GM12878 (cell line): ENCODE data around the gene SLC35E4. TPM values are rescaled to one million over a fixed set of nuclear protein-coding genes. Genes with fewer than 3 reads are reported as not detected.

Experiments
- ATAC-seq: fragments of 200-7000 bp; cut with Tn5 transposase; 3 replicates; pipeline ENCODE4 v1.9.1; 2020; ENCODE audit warnings: mild to moderate bottlenecking, moderate library complexity
- BruUV-seq: library from RNA; stranded (reverse); fragments of 400-500 nt; replicated peaks from 2 replicates; lab custom pipeline; 2021; lab: Mats Ljungman, UMichigan
- CTCF ChIA-PET: fragments of 300-600 bp; sonication (Branson Sonifier 250); formaldehyde crosslinking; extraction: SDS; loops from one replicate; lab custom pipeline; 2021; ENCODE audit warnings: inconsistent platforms; lab: Yijun Ruan, JAX
- POLR2A ChIA-PET: fragments of 350-600 bp; formaldehyde crosslinking; extraction: SDS; loops from one replicate; lab custom pipeline; 2021; ENCODE audit warnings: inconsistent platforms; lab: Charles Lee
- RAD21 ChIA-PET: fragments of 300-600 bp; sonication (Branson Sonifier 250); formaldehyde crosslinking; loops from one replicate; lab custom pipeline; 2023; ENCODE audit warnings: antibody characterized with exemption; ENCODE audit not compliant: unreplicated experiment; lab: Charles Lee
- SMC1A ChIA-PET: fragments of 300-600 bp; sonication (Branson Sonifier 250); formaldehyde crosslinking; loops from one replicate; lab custom pipeline; 2023; ENCODE audit not compliant: unreplicated experiment, uncharacterized antibody; lab: Charles Lee
- DNase-seq: peaks from one replicate; pipeline ENCODE4 v3.0.0-alpha.2; 2011; ENCODE audit warnings: low read depth, low spot score
- FAIRE-seq: peaks from 3 replicates; lab custom pipeline; 2011; peaks lifted over from hg19 to GRCh38; lab: Jason Lieb, UNC
- H2AFZ ChIP-seq: 2 replicates; pipeline ENCODE4 v1.6.0; 2011; ENCODE audit warnings: low read depth, low read length, control low read depth; ENCODE audit not compliant: control insufficient read depth
- H3K27ac ChIP-seq: 2 replicates; pipeline ENCODE4 v1.5.1; 2011; ENCODE audit warnings: control low read depth; ENCODE audit not compliant: control insufficient read depth, insufficient read depth
- H3K27me3 ChIP-seq, 2 experiments: replicated peaks in 1 of 2; 2 replicates each; pipeline versions ENCODE4 v1.6.0 to v1.6.1; 2011; ENCODE audit warnings: low read length in 1 of 2; ENCODE audit not compliant: control insufficient read depth in 2 of 2, insufficient read depth in 2 of 2
- H3K36me3 ChIP-seq, 2 experiments: 2 replicates each; pipeline ENCODE4 v1.5.1; 2011; ENCODE audit warnings: low read length in 1 of 2; ENCODE audit not compliant: control insufficient read depth in 2 of 2, insufficient read depth in 2 of 2
- H3K4me1 ChIP-seq: 2 replicates; pipeline ENCODE4 v1.6.1; 2011; ENCODE audit warnings: mild to moderate bottlenecking, low read length, moderate library complexity, mixed read lengths; ENCODE audit not compliant: control insufficient read depth, insufficient read depth
- H3K4me2 ChIP-seq: 2 replicates; pipeline ENCODE4 v1.6.0; 2011; ENCODE audit warnings: control low read depth; ENCODE audit not compliant: control insufficient read depth, insufficient read depth
- H3K4me3 ChIP-seq: fragments of 200-600 bp; sonication (generic); 2 replicates; pipeline ENCODE4 v1.5.1; 2016
- H3K79me2 ChIP-seq: 2 replicates; pipeline ENCODE4 v1.6.0; 2011; ENCODE audit warnings: low read length; ENCODE audit not compliant: control insufficient read depth, insufficient read depth
- H3K9ac ChIP-seq: 2 replicates; pipeline ENCODE4 v1.8.0; 2011; ENCODE audit warnings: low read length, control low read depth, mixed read lengths; ENCODE audit not compliant: control insufficient read depth, insufficient read depth
- H3K9me3 ChIP-seq: replicated peaks from 3 replicates; pipeline ENCODE4 v1.5.1; 2011; ENCODE audit warnings: mild to moderate bottlenecking, low read length; ENCODE audit not compliant: control insufficient read depth, insufficient read depth
- H4K20me1 ChIP-seq: 2 replicates; pipeline ENCODE4 v1.6.0; 2011; ENCODE audit not compliant: control insufficient read depth, insufficient read depth
- BHLHE40 ChIP-seq, 2 experiments: fragments of 450-650 bp in 1 of 2; IDR thresholded peaks; 2 replicates each; pipeline ENCODE4 v1.6.1; 2011 to 2017; ENCODE audit warnings: low read depth in 2 of 2, borderline replicate concordance in 1 of 2, improper control_type of control experiment in 1 of 2, low read length in 1 of 2, mild to moderate bottlenecking in 1 of 2
- CEBPB ChIP-seq, 2 experiments: fragments of 150-350 bp in 1 of 2; IDR thresholded peaks; 2 replicates each; pipeline ENCODE4 v1.6.1; 2012 to 2014; ENCODE audit warnings: low read depth in 2 of 2, low read length in 2 of 2, borderline replicate concordance in 1 of 2, inconsistent platforms in 1 of 2
- EGR1 ChIP-seq, 2 experiments: IDR thresholded peaks; 1 replicate in 1 of 2; 2 replicates in 1 of 2; pipeline ENCODE4 v1.6.1; 2011 to 2012; ENCODE audit warnings: low read depth in 2 of 2, low read length in 2 of 2, borderline replicate concordance in 1 of 2, mild to moderate bottlenecking in 1 of 2, moderate library complexity in 1 of 2
- ESRRA ChIP-seq: IDR thresholded peaks from 2 replicates; pipeline ENCODE4 v1.6.1; 2012; ENCODE audit warnings: mild to moderate bottlenecking, low read length, improper control_type of control experiment
- LARP7 ChIP-seq: fragments of 450-650 bp; IDR thresholded peaks from 2 replicates; pipeline ENCODE4 v1.6.1; 2017; ENCODE audit warnings: mild to moderate bottlenecking
- MYB ChIP-seq: fragments of 150-350 bp; IDR thresholded peaks from 2 replicates; pipeline ENCODE4 v1.6.1; 2014; ENCODE audit warnings: mild to moderate bottlenecking, low read depth, low read length, borderline replicate concordance
- NFXL1 ChIP-seq: fragments of 450-650 bp; IDR thresholded peaks from 2 replicates; pipeline ENCODE4 v1.6.1; 2017; ENCODE audit warnings: antibody characterized with exemption, mild to moderate bottlenecking, borderline replicate concordance
- NRF1 ChIP-seq: conservative IDR thresholded peaks from 2 replicates; pipeline ENCODE4 v1.6.1; 2011; ENCODE audit warnings: mild to moderate bottlenecking, low read depth, low read length, improper control_type of control experiment
- POLR2A ChIP-seq: IDR thresholded peaks from 2 replicates; pipeline ENCODE4 v1.6.1; 2011; ENCODE audit warnings: low read depth, mild to moderate bottlenecking, low read length
- RB1 ChIP-seq: fragments of 450-650 bp; formaldehyde crosslinking; IDR thresholded peaks from 2 replicates; pipeline ENCODE4 v1.6.1; 2017; ENCODE audit warnings: mild to moderate bottlenecking, borderline replicate concordance
- RCOR1 ChIP-seq: conservative IDR thresholded peaks from 2 replicates; pipeline ENCODE4 v1.6.1; 2012; ENCODE audit warnings: low read depth, low read length, improper control_type of control experiment
- SMAD1 ChIP-seq: fragments of 450-650 bp; IDR thresholded peaks from 2 replicates; pipeline ENCODE4 v1.6.1; 2018; ENCODE audit warnings: mild to moderate bottlenecking, low read depth; ENCODE audit not compliant: partially characterized antibody
- SMAD5 ChIP-seq: IDR thresholded peaks from 2 replicates; pipeline ENCODE4 v1.6.1; 2016; ENCODE audit warnings: antibody characterized with exemption, low read depth
- SP1 ChIP-seq: IDR thresholded peaks from one replicate; pipeline ENCODE4 v1.6.1; 2011; ENCODE audit warnings: low read depth, low read length
- TCF12 ChIP-seq: IDR thresholded peaks from 2 replicates; pipeline ENCODE4 v1.6.1; 2011; ENCODE audit warnings: low read depth, mild to moderate bottlenecking, low read length
- WGBS: methylation state at CpG from one replicate; pipeline ENCODE4 v1.1.6; 2016; ENCODE audit warnings: low lambda C conversion rate; ENCODE audit not compliant: insufficient replicate concordance, insufficient coverage; ENCODE audit errors: missing lambda C conversion rate; 5-methylcytosine and 5-hydroxymethylcytosine counted together
- in situ Hi-C: fragments of 300-500 bp; cut with MboI; formaldehyde crosslinking; loops from 9 replicates; pipeline ENCODE4 v1.14.3; 2018; ENCODE audit warnings: mixed read lengths
- intact Hi-C: fragments of 100-400 bp; cut with micrococcal nuclease; formaldehyde crosslinking; loops from one replicate; pipeline ENCODE4 v1.14.2; 2022; ENCODE audit not compliant: unreplicated experiment
- polyA plus RNA-seq, 11 experiments: library from polyadenylated mRNA; depleted of rRNA in 4 of 11; unstranded in 6 of 11; stranded (reverse) in 5 of 11; fragments of >200 nt; fragmentation: Nextera tagmentation in 4 of 11; fragmentation: Illumina TruSeq in 1 of 11; extraction: Ambion mirVana in 4 of 11; extraction: Trizol in 1 of 11; gene quantifications; 1 replicate in 1 of 11; 2 replicates in 10 of 11; pipeline versions ENCODE4 v1.2.1 to v1.2.3, GENCODE V29; 2011 to 2016; ENCODE audit warnings: inconsistent platforms in 2 of 11, missing spikeins in 2 of 11, low read depth in 1 of 11
- total RNA-seq, 4 experiments: library from RNA; depleted of rRNA in 3 of 4; stranded (reverse); fragments of >200 nt in 3 of 4; fragmentation: Illumina TruSeq in 1 of 4; extraction: Trizol in 1 of 4; gene quantifications; 2 replicates each; pipeline versions ENCODE4 v1.2.1 to v1.2.3, GENCODE V29; 2013 to 2021
- TF ChIP-seq, protein P1 (sequence below): fragments of 450-650 bp; IDR thresholded peaks from 2 replicates; pipeline ENCODE4 v1.6.1; 2018; ENCODE audit warnings: borderline replicate concordance, mild to moderate bottlenecking; ENCODE audit not compliant: partially characterized antibody
- TF ChIP-seq, protein P2 (sequence below): fragments of 450-650 bp; IDR thresholded peaks from 2 replicates; pipeline ENCODE4 v1.6.1; 2017; ENCODE audit warnings: mild to moderate bottlenecking, low read depth, inconsistent platforms; ENCODE audit not compliant: poor library complexity, severe bottlenecking

The SLC35E4 gene
- total and polyA plus RNA-seq, 10 of the 15 experiments (the other 5 are each of a cell fraction or from before 2014, with no cell fraction given): 0.16 to 5.3 (median 2.9) TPM; not detected in 1

DNA sequence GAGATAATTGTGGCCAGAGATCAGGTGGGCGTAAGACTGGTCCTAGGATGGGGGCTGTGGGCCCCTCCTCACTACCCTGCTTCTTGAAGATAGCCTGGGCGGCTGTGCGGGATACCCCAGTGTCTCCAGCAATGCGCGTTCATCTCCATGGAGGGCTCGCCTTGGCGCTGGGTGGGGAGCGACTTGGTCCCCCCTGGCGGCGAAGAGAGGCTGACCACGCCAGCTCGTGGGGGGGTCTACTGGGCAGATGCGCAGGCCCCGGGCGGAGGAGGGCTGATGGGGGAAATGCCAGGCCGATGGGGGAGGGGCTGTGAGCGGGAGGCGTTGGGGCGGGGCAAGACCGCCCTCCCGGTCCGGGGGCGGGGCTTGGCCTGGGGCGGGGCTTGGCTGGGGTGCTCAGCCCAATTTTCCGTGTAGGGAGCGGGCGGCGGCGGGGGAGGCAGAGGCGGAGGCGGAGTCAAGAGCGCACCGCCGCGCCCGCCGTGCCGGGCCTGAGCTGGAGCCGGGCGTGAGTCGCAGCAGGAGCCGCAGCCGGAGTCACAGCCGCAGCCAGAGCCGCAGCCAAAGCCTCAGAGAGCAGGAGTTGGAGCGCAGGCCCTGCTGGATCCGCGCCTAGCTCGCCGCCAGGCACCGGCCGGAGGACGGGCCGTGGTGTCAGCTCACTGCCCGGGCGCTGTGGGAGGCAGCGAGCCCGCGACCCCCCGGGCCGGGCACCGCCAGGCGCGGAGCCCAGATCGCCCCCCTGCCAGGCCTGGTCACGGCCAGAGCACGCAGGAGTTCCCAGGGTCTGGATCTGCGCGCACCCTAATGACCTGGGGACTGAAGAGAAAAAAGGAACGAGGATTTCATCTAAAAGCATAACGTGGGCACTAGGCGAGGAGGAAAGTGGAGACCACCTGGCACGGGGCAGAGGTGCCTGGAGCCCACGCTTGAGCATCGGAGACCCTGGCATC lies at the start of gene SLC35E4 (continued):
- peak; percentile 60; the same call in 1 of the 2 replicates for TF ChIP-seq LARP7
- peak; percentile 18; the same call in 1 of the 2 replicates for TF ChIP-seq RB1
- TF ChIP-seq NRF1: 0 out of 2 replicates have a peak, but pooled peaks have one; percentile 28
- peak; percentile 73 for TF ChIP-seq POLR2A
- peak in 1 of 2 experiments; percentile 72; a peak in 2 of 3 replicates for TF ChIP-seq EGR1 (IDR thresholded peaks at IDR 0.05; ENCODE audit: borderline replicate concordance in 1 of 2, low read depth in 2 of 2, low read length in 2 of 2)
- TF ChIP-seq TCF12: 0 out of 2 replicates have a peak, but pooled peaks have one; percentile 9
- TF ChIP-seq BHLHE40 (IDR thresholded peaks at IDR 0.05; ENCODE audit: borderline replicate concordance in 1 of 2, low read depth in 2 of 2, low read length in 1 of 2): peak in 1 of 2 experiments; percentile 58; a peak in 2 of 4 replicates

DNA sequence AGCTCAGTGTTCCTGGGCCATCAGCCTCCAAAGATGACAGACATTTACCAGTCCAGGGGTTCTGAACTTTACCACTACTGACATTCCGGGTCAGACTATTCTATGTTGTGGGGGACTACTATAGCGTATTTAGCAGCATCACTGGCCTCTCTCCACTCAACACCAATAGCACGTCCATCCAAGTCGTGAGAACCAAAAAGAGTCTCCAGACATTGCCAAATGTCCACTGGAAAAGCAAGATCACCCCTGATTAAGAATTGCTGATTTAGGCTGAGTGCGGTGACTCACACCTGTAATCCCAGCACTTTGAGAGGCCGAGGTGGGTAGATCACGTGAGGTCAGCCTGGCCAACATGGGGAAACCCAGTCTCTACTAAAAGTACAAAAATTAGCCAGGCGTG lies 49.2 kb upstream of the SLC35E4 start:
- Histone ChIP-seq H3K27me3 (no peaks in the 10 kb centered on the region), H3K9me3 (no peaks in the 10 kb centered on the region), H3K9ac (no peak overlapping the region), H3K4me1 (no peaks in the 10 kb centered on the region), H2AFZ (no peak overlapping the region), H3K27ac (no peak overlapping the region), H3K4me3 (no peak overlapping the region), H4K20me1 (no peaks in the 10 kb centered on the region), H3K79me2 (peaks cover 23% of the 10 kb centered on the region), H3K36me3 (peaks cover 42 to 47% of the 10 kb centered on the region in 2 experiments), H3K4me2 (no peak overlapping the region)
- SMC1A ChIA-PET: no interaction called here
- CTCF ChIA-PET: interaction anchor here (1.5 kb wide), 1 partner anchor 20 kb away, joined by 5 read pairs; no protein-coding TSS in a partner anchor
- intact Hi-C loops (no loop called here), in situ Hi-C loops (no loop called here)
- RAD21 ChIA-PET: no interaction called here
- DNase-seq: no peak
- BruUV-seq: no TSS peak
- no peak for FAIRE-seq
- no peak for ATAC-seq
- POLR2A ChIA-PET: interaction anchor here (0.7 kb wide), 1 partner anchor 391 kb away, joined by 3 read pairs; no protein-coding TSS in a partner anchor
- 91% methylated on average over 8 of the region's 8 CpGs for WGBS
- TF ChIP-seq SMAD1: no peak
- no peak for TF ChIP-seq SP1
- TF ChIP-seq, protein P1, sequence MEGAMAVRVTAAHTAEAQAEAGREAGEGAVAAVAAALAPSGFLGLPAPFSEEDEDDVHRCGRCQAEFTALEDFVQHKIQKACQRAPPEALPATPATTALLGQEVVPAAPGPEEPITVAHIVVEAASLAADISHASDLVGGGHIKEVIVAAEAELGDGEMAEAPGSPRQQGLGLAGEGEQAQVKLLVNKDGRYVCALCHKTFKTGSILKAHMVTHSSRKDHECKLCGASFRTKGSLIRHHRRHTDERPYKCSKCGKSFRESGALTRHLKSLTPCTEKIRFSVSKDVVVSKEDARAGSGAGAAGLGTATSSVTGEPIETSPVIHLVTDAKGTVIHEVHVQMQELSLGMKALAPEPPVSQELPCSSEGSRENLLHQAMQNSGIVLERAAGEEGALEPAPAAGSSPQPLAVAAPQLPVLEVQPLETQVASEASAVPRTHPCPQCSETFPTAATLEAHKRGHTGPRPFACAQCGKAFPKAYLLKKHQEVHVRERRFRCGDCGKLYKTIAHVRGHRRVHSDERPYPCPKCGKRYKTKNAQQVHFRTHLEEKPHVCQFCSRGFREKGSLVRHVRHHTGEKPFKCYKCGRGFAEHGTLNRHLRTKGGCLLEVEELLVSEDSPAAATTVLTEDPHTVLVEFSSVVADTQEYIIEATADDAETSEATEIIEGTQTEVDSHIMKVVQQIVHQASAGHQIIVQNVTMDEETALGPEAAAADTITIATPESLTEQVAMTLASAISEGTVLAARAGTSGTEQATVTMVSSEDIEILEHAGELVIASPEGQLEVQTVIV: no peak
- TF ChIP-seq, protein P2, sequence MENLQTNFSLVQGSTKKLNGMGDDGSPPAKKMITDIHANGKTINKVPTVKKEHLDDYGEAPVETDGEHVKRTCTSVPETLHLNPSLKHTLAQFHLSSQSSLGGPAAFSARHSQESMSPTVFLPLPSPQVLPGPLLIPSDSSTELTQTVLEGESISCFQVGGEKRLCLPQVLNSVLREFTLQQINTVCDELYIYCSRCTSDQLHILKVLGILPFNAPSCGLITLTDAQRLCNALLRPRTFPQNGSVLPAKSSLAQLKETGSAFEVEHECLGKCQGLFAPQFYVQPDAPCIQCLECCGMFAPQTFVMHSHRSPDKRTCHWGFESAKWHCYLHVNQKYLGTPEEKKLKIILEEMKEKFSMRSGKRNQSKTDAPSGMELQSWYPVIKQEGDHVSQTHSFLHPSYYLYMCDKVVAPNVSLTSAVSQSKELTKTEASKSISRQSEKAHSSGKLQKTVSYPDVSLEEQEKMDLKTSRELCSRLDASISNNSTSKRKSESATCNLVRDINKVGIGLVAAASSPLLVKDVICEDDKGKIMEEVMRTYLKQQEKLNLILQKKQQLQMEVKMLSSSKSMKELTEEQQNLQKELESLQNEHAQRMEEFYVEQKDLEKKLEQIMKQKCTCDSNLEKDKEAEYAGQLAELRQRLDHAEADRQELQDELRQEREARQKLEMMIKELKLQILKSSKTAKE: no peak
- no peak for TF ChIP-seq ESRRA
- no peak for TF ChIP-seq CEBPB (IDR thresholded peaks at IDR 0.05; ENCODE audit: borderline replicate concordance in 1 of 2, low read depth in 2 of 2, low read length in 2 of 2)
- no peak for TF ChIP-seq NFXL1
- TF ChIP-seq MYB: no peak
- no peak for TF ChIP-seq SMAD5
- TF ChIP-seq RCOR1: no peak
- TF ChIP-seq RB1: no peak
